Prostate gland (tissue), 2 donors: ENCODE data around the gene RBM8A. TPM values are rescaled to one million over a fixed set of nuclear protein-coding genes. Genes with fewer than 3 reads are reported as not detected.

Source experiments
- DNase-seq: peaks from one replicate; pipeline ENCODE4 v3.0.0-alpha.2; 2019; ENCODE audit warnings: low spot score
- H3K27ac ChIP-seq, 2 donors: fragments of 200-600 bp; sonication (generic); 2 replicates each; pipeline ENCODE4 v1.5.1; 2017 to 2019
- H3K27me3 ChIP-seq: fragments of 200-600 bp; sonication (generic); replicated peaks from 2 replicates; pipeline ENCODE4 v1.5.1; 2019; ENCODE audit not compliant: insufficient read depth
- H3K36me3 ChIP-seq, 2 donors: fragments of 200-600 bp; sonication (generic); 1 replicate in 1 of 2; 2 replicates in 1 of 2; pipeline versions ENCODE4 v1.5.1 to v1.8.1; 2017 to 2019
- H3K4me1 ChIP-seq: fragments of 200-600 bp; sonication (generic); replicated peaks from 2 replicates; pipeline ENCODE4 v1.5.1; 2019
- H3K4me3 ChIP-seq, 2 donors: fragments of 200-600 bp; sonication (generic); 2 replicates each; pipeline ENCODE4 v1.5.1; 2017 to 2019
- H3K9me3 ChIP-seq: fragments of 200-600 bp; sonication (generic); 2 replicates; pipeline ENCODE4 v1.5.1; 2017
- CTCF ChIP-seq, 4 experiments: fragments of 200-600 bp in 2 of 4; fragments of 450-650 bp in 2 of 4; sonication (generic) in 2 of 4; IDR thresholded peaks; 1 replicate in 3 of 4; 2 replicates in 1 of 4; pipeline ENCODE4 v1.5.1; 2016 to 2019; ENCODE audit warnings: antibody characterized with exemption in 4 of 4, mild to moderate bottlenecking in 2 of 4, moderate library complexity in 2 of 4
- POLR2A ChIP-seq: fragments of 450-650 bp; IDR thresholded peaks from one replicate; pipeline ENCODE4 v1.6.1; 2016; ENCODE audit warnings: antibody characterized with exemption, mild to moderate bottlenecking
- POLR2AphosphoS5 ChIP-seq: sonication (generic); formaldehyde crosslinking; IDR thresholded peaks from one replicate; pipeline ENCODE4 v1.6.1; 2017; ENCODE audit warnings: antibody characterized with exemption
- WGBS: methylation state at CpG from one replicate; pipeline ENCODE4 v1.1.5; 2018; 5-methylcytosine and 5-hydroxymethylcytosine counted together
- intact Hi-C: fragments of 100-400 bp; cut with DNase I; formaldehyde crosslinking; loops from one replicate; pipeline ENCODE4 v1.14.2; 2022
- total RNA-seq, 2 donors: library from RNA; depleted of rRNA; stranded (reverse); fragments of >200 nt; gene quantifications; one replicate each; pipeline ENCODE4 v1.1.0, GENCODE V29; 2016

Gene RBM8A
- total RNA-seq, 2 donors from 2014 or later = 127 to 159 TPM

GRCh38 chr1:145918144-145918991 is 8.9 kb downstream of the RBM8A start, which contains the start of gene PEX11B:
PEX11B (minus strand) TSS chr1:145918717; CDS start chr1:145918688, 29 bp downstream.
- H3K27me3 ChIP-seq = no peaks in the 10 kb centered on the region
- no peaks in the 10 kb centered on the region for H3K36me3 ChIP-seq
- peaks cover 3% of the 10 kb centered on the region for H3K4me1 ChIP-seq
- 1% methylated on average over 51 of the region's 51 CpGs for WGBS
- DNase-seq = peak; percentile 87
- H3K9me3 ChIP-seq = no peaks in the 10 kb centered on the region
- peak within 1 kb of the TSS; percentile 80 to 89 for H3K27ac ChIP-seq
- intact Hi-C loops = loop anchor here (5.0 kb wide), 1 partner anchor 44 kb away; the partner anchor contains the start of genes ANKRD34A and POLR3GL
- TF ChIP-seq POLR2A (peak; percentile 44), POLR2AphosphoS5 (peak; percentile 94), CTCF (IDR thresholded peaks at IDR 0.05) (peak in 2 of 4 experiments; percentile 22 to 33)
- H3K4me3 ChIP-seq = peak within 1 kb of the TSS; percentile 64 to 94

GRCh38 chr1:145917595-145917994 is 9.7 kb downstream of the RBM8A start:
- WGBS = 77% methylated on average over 5 of the region's 5 CpGs
- TF ChIP-seq POLR2AphosphoS5 (no peak), CTCF (IDR thresholded peaks at IDR 0.05) (no peak), POLR2A (no peak)
- Histone ChIP-seq H3K27me3 (no peaks in the 10 kb centered on the region), H3K9me3 (no peaks in the 10 kb centered on the region), H3K4me3 (peak overlapping the region; percentile 64 to 94), H3K4me1 (peaks cover 3% of the 10 kb centered on the region), H3K36me3 (no peaks in the 10 kb centered on the region), H3K27ac (peak overlapping the region; percentile 80 to 89)
- intact Hi-C loops = loop anchor here (5.0 kb wide), 1 partner anchor 45 kb away; the partner anchor contains the start of genes ANKRD34A and POLR3GL
- DNase-seq = no peak

- 83% methylated on average over 5 of the region's 5 CpGs for WGBS
- no peak for TF ChIP-seq POLR2AphosphoS5
- TF ChIP-seq CTCF (IDR thresholded peaks at IDR 0.05) = no peak
- TF ChIP-seq POLR2A = no peak
- peaks cover 3% of the 10 kb centered on the region for H3K4me1 ChIP-seq
- no peak overlapping the region for H3K27ac ChIP-seq
- H3K36me3 ChIP-seq = no peaks in the 10 kb centered on the region
- no peak for DNase-seq
- H3K4me3 ChIP-seq = no peak overlapping the region
- H3K27me3 ChIP-seq = no peaks in the 10 kb centered on the region
- no peaks in the 10 kb centered on the region for H3K9me3 ChIP-seq
- intact Hi-C loops = loop anchor here (5.0 kb wide), 1 partner anchor 46 kb away; the partner anchor contains the start of genes ANKRD34A and POLR3GL
Measured at GRCh38 chr1:145916745-145917144, 10.5 kb downstream of the RBM8A start.

GRCh38 chr1:145912128-145912641 is 15.1 kb downstream of the RBM8A start:
- no peak overlapping the region for H3K27ac ChIP-seq
- H3K9me3 ChIP-seq = no peaks in the 10 kb centered on the region
- H3K4me3 ChIP-seq = no peak overlapping the region
- intact Hi-C loops = loop anchor here (5.0 kb wide), 1 partner anchor 110 kb away; the partner anchor contains the start of gene HJV
- WGBS = 79% methylated on average over 11 of the region's 11 CpGs
- no peak for DNase-seq
- no peaks in the 10 kb centered on the region for H3K36me3 ChIP-seq
- no peaks in the 10 kb centered on the region for H3K4me1 ChIP-seq
- no peak for TF ChIP-seq POLR2AphosphoS5
- no peak for TF ChIP-seq CTCF (IDR thresholded peaks at IDR 0.05)
- H3K27me3 ChIP-seq = no peaks in the 10 kb centered on the region
